ENCODE data around the gene PAX9.

PAX9 gene

GRCh38 chr14:36649872-36650650 lies 11.6 kb upstream of the PAX9 start:
- no peak for TF ChIP-seq CTCF (IDR thresholded peaks at IDR 0.05; ENCODE audit: extremely low read depth, missing control alignments)
- DNase-seq (ENCODE audit: low spot score) = no peak

- no peak for TF ChIP-seq CTCF (IDR thresholded peaks at IDR 0.05; ENCODE audit: extremely low read depth, missing control alignments)
- DNase-seq (ENCODE audit: low spot score) = no peak
Observed at GRCh38 chr14:36652542-36653201, 9.0 kb upstream of the PAX9 start.

- DNase-seq (ENCODE audit: low spot score) = no peak
- no peak for TF ChIP-seq CTCF (IDR thresholded peaks at IDR 0.05; ENCODE audit: extremely low read depth, missing control alignments)
Observed at GRCh38 chr14:36653413-36653812, 8.2 kb upstream of the PAX9 start.

- TF ChIP-seq CTCF (IDR thresholded peaks at IDR 0.05; ENCODE audit: extremely low read depth, missing control alignments) = no peak
- no peak for DNase-seq (ENCODE audit: low spot score)
Observed at GRCh38 chr14:36653962-36654793, 7.5 kb upstream of the PAX9 start.

- no peak for TF ChIP-seq CTCF (IDR thresholded peaks at IDR 0.05; ENCODE audit: extremely low read depth, missing control alignments)
- no peak for DNase-seq (ENCODE audit: low spot score)
Observed at GRCh38 chr14:36654794-36655381, 6.8 kb upstream of the PAX9 start.

GRCh38 chr14:36655571-36655962 lies 6.1 kb upstream of the PAX9 start:
- DNase-seq (ENCODE audit: low spot score) = no peak
- no peak for TF ChIP-seq CTCF (IDR thresholded peaks at IDR 0.05; ENCODE audit: extremely low read depth, missing control alignments)
